HG03045 (cell line): ENCODE measurements around the gene TTLL3.
"Not testable (repeated sequence)": the region's sequence is repeated elsewhere in the genome, so short reads cannot be mapped to it uniquely, and the experiment has no call there.

Experiments used
- ATAC-seq: cut with Tn5 transposase; IDR thresholded peaks from one replicate; pipeline ENCODE4 v1.9.1; 2021; ENCODE audit warnings: mild to moderate bottlenecking, moderate library complexity; ENCODE audit not compliant: unreplicated experiment

TTLL3 gene, protein sequence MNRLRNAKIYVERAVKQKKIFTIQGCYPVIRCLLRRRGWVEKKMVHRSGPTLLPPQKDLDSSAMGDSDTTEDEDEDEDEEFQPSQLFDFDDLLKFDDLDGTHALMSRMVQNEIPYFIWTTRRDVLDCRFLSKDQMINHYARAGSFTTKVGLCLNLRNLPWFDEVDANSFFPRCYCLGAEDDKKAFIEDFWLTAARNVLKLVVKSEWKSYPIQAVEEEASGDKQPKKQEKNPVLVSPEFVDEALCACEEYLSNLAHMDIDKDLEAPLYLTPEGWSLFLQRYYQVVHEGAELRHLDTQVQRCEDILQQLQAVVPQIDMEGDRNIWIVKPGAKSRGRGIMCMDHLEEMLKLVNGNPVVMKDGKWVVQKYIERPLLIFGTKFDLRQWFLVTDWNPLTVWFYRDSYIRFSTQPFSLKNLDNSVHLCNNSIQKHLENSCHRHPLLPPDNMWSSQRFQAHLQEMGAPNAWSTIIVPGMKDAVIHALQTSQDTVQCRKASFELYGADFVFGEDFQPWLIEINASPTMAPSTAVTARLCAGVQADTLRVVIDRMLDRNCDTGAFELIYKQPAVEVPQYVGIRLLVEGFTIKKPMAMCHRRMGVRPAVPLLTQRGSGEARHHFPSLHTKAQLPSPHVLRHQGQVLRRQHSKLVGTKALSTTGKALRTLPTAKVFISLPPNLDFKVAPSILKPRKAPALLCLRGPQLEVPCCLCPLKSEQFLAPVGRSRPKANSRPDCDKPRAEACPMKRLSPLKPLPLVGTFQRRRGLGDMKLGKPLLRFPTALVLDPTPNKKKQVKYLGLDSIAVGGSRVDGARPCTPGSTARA

GRCh38 chr3:9809615-9810432 lies at the start of gene TTLL3:
TTLL3 (plus strand) TSS chr3:9810262; CDS start chr3:9810662, 400 bp downstream.
- ATAC-seq = peak; percentile 41

GRCh38 chr3:9760779-9761505 lies 49.1 kb upstream of the TTLL3 start:
- ATAC-seq = no peak

- ATAC-seq = no peak
Observed at GRCh38 chr3:9761919-9762318, 48.1 kb upstream of the TTLL3 start.

GRCh38 chr3:9762871-9763270 lies 47.2 kb upstream of the TTLL3 start:
- no peak for ATAC-seq

GRCh38 chr3:9765865-9766264 lies 44.2 kb upstream of the TTLL3 start:
- no peak for ATAC-seq

GRCh38 chr3:9767418-9767817 lies 42.6 kb upstream of the TTLL3 start:
- no peak for ATAC-seq

DNA sequence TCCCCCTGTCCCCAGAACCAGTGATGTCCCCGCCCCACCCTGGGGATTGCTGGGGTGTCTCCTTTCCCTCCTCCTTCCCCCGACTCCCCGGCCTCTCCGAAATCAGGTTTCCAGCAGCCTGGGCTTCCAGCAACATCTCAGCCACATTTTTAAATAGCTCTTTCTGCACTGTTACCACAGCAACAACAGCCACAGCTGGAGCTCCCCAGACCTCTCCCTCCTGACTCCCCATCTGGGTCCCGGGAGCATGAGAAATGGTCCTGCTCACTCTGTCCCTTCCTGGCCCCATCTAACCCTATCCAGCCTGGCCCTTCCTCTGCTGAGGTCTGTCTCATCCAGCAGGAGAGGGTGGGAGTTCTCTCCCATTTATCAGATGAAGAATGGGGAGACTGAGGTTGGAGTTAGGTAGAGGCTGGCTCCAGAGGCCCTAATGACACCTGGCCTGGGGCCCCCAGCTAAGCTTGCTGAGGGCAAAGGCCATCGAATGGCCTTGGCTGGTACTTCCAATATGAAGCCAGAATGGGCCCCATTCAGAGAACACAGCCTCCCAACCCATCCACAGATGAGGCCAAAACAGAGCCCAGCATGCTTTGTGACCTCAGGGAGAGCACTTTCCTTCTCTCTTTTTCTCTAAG lies 41.8 kb upstream of the TTLL3 start:
- ATAC-seq = no peak

DNA sequence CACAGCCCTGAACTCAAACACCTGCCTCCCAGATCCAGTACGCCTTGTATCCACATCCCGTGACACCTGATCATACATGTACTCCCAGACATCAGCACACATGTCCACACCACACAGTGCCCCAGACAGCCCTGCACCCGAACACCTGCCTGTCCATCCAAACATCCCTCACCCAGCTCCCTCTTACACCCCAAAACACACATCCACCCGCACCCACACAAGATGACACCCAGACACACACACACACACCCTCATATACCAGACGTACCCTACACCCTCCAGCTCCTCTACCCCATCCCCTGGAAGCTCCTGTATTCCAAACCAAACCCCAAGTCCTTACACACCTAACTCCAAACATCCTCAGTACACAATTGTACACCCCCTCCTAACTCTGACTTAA lies 41.0 kb upstream of the TTLL3 start:
- no peak for ATAC-seq

- peak; percentile 80 for ATAC-seq
Observed at GRCh38 chr3:9769426-9770275, 40.4 kb upstream of the TTLL3 start, which contains the start of gene CAMK1. CAMK1 (minus strand) TSS chr3:9769947; CDS start chr3:9767749, 2,198 bp downstream.

DNA sequence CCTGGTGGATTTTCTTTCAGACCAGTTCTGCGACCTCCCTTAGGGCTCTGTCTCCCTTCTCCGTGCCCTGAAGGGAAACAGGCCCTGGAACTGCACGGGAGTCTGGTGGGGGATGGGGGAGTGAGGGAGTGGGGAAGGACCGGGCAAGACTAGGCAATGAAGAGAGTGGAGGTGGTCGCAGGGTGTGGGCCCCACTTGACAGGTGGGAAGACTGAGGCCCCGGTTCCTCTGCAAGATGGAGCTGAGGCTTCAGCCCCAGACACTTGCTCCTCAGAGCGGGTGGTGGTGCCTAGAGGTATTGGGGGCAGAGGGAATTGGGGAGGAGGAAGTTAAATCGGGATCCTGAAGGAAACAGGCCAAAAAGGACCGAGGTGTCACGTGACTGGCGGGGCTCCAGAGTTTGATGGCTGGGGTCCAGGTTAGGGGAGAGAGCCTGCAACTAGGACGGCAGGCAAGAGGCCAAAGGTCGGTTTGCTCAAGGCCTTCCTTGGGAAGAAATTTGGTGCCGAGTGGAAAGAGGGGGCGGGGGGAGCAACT lies 39.7 kb upstream of the TTLL3 start:
- ATAC-seq = peak; percentile 9

DNA sequence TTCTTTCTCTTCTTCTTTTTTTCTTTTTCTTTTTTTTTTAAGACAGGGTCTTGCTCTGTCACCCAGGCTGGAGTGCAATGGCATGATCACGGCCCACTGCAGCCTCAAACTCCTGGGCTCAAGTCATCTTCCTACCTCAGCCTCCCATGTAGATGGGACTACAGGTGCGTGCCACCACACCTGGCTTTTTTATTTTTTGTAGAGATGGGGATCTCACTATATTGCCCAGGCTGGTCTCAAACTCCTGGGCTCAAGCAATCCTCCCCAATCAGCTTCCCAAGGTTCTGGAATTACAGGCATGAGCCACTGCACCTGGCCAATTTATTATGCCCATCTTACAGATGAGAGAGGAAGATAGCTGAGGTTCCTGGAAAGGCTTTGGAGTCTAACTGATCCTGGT lies 39.1 kb upstream of the TTLL3 start:
- ATAC-seq = not testable (repeated sequence)

GRCh38 chr3:9776896-9777693 lies 33.0 kb upstream of the TTLL3 start:
- ATAC-seq = no peak

DNA sequence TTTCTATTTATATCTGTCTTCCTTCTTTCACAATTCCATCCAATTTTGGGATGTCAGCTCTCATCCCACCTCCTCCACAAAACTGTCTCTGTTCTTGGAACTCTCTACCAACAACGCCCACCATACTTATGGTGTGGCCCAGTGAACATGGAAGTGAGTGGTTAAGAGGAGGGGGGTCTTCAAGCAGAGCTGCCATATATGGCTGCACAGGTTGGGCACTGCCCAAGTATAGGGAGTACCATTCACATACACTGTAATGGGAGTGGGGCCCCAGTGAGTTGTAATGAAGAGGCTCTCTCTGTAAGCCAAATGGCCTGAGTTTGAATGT lies 32.4 kb upstream of the TTLL3 start:
- ATAC-seq = no peak

DNA sequence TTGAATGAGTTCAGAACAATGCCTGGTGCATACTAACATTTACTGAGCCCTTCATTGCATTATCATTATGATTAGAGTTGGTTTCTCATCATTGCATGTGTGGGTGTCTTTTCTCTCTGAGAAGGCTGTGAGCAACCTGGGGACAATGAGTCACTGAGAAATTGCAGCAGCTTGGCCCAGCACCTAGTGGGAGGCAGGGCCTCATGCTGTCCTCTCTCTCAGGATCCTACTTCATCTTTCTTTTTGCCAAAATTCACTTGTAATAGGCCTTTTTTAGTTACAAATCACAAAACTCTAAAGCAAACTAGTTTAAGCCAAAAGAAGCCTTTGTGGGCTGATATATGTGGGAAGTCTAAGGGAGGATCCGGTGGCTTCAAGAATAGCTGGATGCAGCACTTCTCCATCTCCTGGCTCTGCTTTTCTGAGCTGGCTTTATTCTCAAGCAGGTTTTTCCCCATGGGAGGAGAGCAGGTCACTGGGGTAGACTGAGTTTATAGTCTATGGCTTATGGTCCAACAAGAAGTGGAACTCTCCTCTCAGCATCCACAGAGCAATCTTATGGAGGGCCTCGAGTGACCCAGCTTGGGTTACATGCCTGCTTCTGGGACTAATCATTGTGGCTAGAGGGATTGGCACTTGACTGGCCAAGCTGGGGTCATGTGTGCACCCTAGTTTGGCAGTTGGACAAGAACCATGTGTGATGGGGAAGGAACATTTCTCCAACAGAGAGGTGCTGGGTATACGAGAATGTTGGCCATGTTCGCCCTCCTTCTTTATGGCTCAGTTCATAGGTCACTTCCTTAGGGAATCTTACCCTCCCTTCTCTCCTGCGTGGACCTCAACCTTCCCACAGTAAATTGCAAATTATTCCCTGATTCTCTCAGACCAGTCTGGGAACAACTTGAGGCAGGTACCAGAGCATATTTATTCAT lies 31.7 kb upstream of the TTLL3 start:
- no peak for ATAC-seq

GRCh38 chr3:9779075-9779593 lies 30.9 kb upstream of the TTLL3 start:
- no peak for ATAC-seq

GRCh38 chr3:9779721-9780457 lies 30.2 kb upstream of the TTLL3 start:
- no peak for ATAC-seq
